ENCODE measurements around the gene EFCAB12. TPM values are rescaled to one million over a fixed set of nuclear protein-coding genes. Genes with fewer than 3 reads are reported as not detected.
A peak's percentile ranks its signal among the peaks of the same experiment; 100 is the strongest.

Gene EFCAB12
- total and polyA plus RNA-seq, 10 of the 15 experiments (the other 5 are each of a cell fraction or from before 2014, with no cell fraction given): 0.02 to 0.85 (median 0.33) TPM

- Histone ChIP-seq H3K9me3 (replicated peaks; ENCODE audit: control insufficient read depth, insufficient read depth, low read length) (no peaks in the 10 kb centered on the region), H3K79me2 (ENCODE audit: control insufficient read depth, insufficient read depth, low read length) (peaks cover 34% of the 10 kb centered on the region), H3K4me1 (ENCODE audit: control insufficient read depth, insufficient read depth, low read length) (peaks cover 2% of the 10 kb centered on the region), H3K4me2 (ENCODE audit: control insufficient read depth, insufficient read depth) (peak overlapping the region; percentile 36), H3K27me3 (replicated peaks in 1 of 2; ENCODE audit: control insufficient read depth in 2 of 2, insufficient read depth in 2 of 2, low read length in 1 of 2) (no peaks in the 10 kb centered on the region), H2AFZ (ENCODE audit: control insufficient read depth, low read depth, low read length) (peak overlapping the region; percentile 95), H4K20me1 (ENCODE audit: control insufficient read depth, insufficient read depth) (no peaks in the 10 kb centered on the region; the same call in 1 of the 2 replicates), H3K4me3 (peak overlapping the region; percentile 69; the same call in 1 of the 2 replicates), H3K9ac (ENCODE audit: control insufficient read depth, insufficient read depth, low read length) (peak overlapping the region; percentile 78; the same call in 1 of the 2 replicates), H3K36me3 (ENCODE audit: control insufficient read depth in 2 of 2, insufficient read depth in 2 of 2, low read length in 1 of 2) (peaks cover 0 to 7% of the 10 kb centered on the region in 2 experiments; a peak in 1 of 4 replicates), H3K27ac (ENCODE audit: control insufficient read depth, insufficient read depth) (peak overlapping the region; percentile 87)
- intact Hi-C loops (cut with micrococcal nuclease; ENCODE audit: unreplicated experiment) (loop anchor here (2.0 kb wide), 1 partner anchor 41 kb away; the partner anchor contains the start of gene IFT122), in situ Hi-C loops (cut with MboI) (no loop called here)
- FAIRE-seq (no peak), DNase-seq (ENCODE audit: low read depth, low spot score) (no peak), ATAC-seq (peak; percentile 43)
- BruUV-seq (replicated peaks): TSS peak; percentile 95
- ChIA-PET CTCF (interaction anchor here (0.7 to 5.7 kb wide), 19 partner anchors 12 to 124 kb away, joined by 3 to 84 read pairs (median 5); partner anchors contain the start of genes EFCAB12, IFT122 and MBD4), POLR2A (interaction anchor here (0.6 to 2.7 kb wide), 18 partner anchors 9 to 521 kb away, joined by 3 to 24 read pairs (median 6); partner anchors contain the start of genes ACAD9, HMCES and IFT122), SMC1A (ENCODE audit: uncharacterized antibody, unreplicated experiment) (interaction anchor here (0.6 to 19.4 kb wide), 10 partner anchors 9 to 49 kb away, joined by 3 to 275 read pairs (median 6); partner anchors contain the start of genes IFT122 and MBD4), RAD21 (ENCODE audit: unreplicated experiment) (interaction anchor here (0.6 to 3.3 kb wide), 14 partner anchors 10 to 90 kb away, joined by 3 to 36 read pairs (median 5); partner anchors contain the start of genes IFT122 and MBD4)
- WGBS (ENCODE audit: insufficient coverage, insufficient replicate concordance, low lambda C conversion rate, missing lambda C conversion rate): 37% methylated on average over 8 of the region's 8 CpGs
- TF ChIP-seq IKZF2 (IDR thresholded peaks at IDR 0.05) (peak in 1 of 2 experiments; percentile 48; a peak in 1 of 4 replicates), ATF3 (IDR thresholded peaks at IDR 0.05; ENCODE audit: borderline replicate concordance, extremely low read depth, low read depth, low read length) (no peak), ZBED1 (IDR thresholded peaks at IDR 0.05; ENCODE audit: borderline replicate concordance) (peak; percentile 80; the same call in 1 of the 2 replicates), JUND (IDR thresholded peaks at IDR 0.05; ENCODE audit: low read depth, low read length) (no peak), BCL11A (IDR thresholded peaks at IDR 0.05; ENCODE audit: low read depth, low read length) (no peak), FOXM1 (IDR thresholded peaks at IDR 0.05; ENCODE audit: low read depth, low read length) (peak; percentile 6; the same call in 1 of the 2 replicates), POLR2AphosphoS5 (IDR thresholded peaks at IDR 0.05; ENCODE audit: low read length) (peak; percentile 76; the same call in 1 of the 2 replicates), SMAD5 (IDR thresholded peaks at IDR 0.05; ENCODE audit: low read depth) (peak; percentile 38; the same call in 1 of the 2 replicates), POLR2A (IDR thresholded peaks at IDR 0.05; ENCODE audit: low read depth, low read length) (0 out of 2 replicates have a peak, but pooled peaks have one; percentile 27), STAT3 (IDR thresholded peaks at IDR 0.05; ENCODE audit: low read depth, low read length) (no peak), PAX8 (IDR thresholded peaks at IDR 0.05) (peak; percentile 88; the same call in 1 of the 2 replicates), PML (IDR thresholded peaks at IDR 0.05; ENCODE audit: low read length) (peak; percentile 87), ZNF274 (IDR thresholded peaks at IDR 0.05; ENCODE audit: insufficient read depth, insufficient read length) (no peak), ZNF384 (IDR thresholded peaks at IDR 0.05; ENCODE audit: borderline replicate concordance, low read depth, low read length) (peak; percentile 65; the same call in 1 of the 2 replicates), ZBTB33 (IDR thresholded peaks at IDR 0.05) (no peak), PAX5 (IDR thresholded peaks at IDR 0.05; ENCODE audit: borderline replicate concordance, low read depth, low read length) (no peak), ATF2 (IDR thresholded peaks at IDR 0.05; ENCODE audit: low read length) (0 out of 2 replicates have a peak, but pooled peaks have one; percentile 10)
- TF ChIP-seq, protein P1, sequence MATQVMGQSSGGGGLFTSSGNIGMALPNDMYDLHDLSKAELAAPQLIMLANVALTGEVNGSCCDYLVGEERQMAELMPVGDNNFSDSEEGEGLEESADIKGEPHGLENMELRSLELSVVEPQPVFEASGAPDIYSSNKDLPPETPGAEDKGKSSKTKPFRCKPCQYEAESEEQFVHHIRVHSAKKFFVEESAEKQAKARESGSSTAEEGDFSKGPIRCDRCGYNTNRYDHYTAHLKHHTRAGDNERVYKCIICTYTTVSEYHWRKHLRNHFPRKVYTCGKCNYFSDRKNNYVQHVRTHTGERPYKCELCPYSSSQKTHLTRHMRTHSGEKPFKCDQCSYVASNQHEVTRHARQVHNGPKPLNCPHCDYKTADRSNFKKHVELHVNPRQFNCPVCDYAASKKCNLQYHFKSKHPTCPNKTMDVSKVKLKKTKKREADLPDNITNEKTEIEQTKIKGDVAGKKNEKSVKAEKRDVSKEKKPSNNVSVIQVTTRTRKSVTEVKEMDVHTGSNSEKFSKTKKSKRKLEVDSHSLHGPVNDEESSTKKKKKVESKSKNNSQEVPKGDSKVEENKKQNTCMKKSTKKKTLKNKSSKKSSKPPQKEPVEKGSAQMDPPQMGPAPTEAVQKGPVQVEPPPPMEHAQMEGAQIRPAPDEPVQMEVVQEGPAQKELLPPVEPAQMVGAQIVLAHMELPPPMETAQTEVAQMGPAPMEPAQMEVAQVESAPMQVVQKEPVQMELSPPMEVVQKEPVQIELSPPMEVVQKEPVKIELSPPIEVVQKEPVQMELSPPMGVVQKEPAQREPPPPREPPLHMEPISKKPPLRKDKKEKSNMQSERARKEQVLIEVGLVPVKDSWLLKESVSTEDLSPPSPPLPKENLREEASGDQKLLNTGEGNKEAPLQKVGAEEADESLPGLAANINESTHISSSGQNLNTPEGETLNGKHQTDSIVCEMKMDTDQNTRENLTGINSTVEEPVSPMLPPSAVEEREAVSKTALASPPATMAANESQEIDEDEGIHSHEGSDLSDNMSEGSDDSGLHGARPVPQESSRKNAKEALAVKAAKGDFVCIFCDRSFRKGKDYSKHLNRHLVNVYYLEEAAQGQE (IDR thresholded peaks at IDR 0.05; ENCODE audit: low read depth, low read length): no peak
Measured at GRCh38 chr3:129399895-129400357, 28.5 kb downstream of the EFCAB12 start.

Measured in GM12878 (cell line).